ENCODE results near the gene VWF. TPM values are rescaled to one million over a fixed set of nuclear protein-coding genes. Genes with fewer than 3 reads are reported as not detected.

VWF gene
- total and polyA plus RNA-seq, 7 donors = 0.60 to 98.0 (median 42.2) TPM

DNA sequence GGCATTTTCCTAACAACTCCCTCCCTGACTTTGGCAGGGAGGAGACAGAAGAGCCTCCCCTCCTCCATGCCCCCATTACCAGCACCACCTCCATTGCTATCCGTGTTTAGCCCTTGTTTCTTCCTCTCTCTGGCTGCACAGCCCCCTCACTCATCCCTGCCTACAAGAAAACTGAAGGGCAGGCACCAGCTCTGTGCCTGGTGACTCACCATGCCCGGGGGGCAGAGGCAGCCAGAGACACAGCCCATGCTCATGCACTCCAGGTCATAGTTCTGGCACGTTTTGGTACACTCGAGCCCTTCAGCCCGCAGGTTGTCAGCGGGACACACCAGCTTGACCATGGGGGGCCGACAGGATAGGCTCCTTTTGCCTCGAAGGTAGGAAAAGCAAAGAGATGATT lies 80.4 kb downstream of the VWF start:
- no peak for DNase-seq
- no peak overlapping the region for H3K4me3 ChIP-seq
- H3K36me3 ChIP-seq = no peaks in the 10 kb centered on the region
- TF ChIP-seq POLR2A (IDR thresholded peaks at IDR 0.05) (no peak), POLR2AphosphoS5 (IDR thresholded peaks at IDR 0.05) (no peak)
- H3K27me3 ChIP-seq = no peaks in the 10 kb centered on the region
- 77 to 86% methylated on average over 8 of the region's 8 CpGs for WGBS, 2 donors
- no peak overlapping the region for H3K27ac ChIP-seq
- no peaks in the 10 kb centered on the region for H3K9me3 ChIP-seq
- no peaks in the 10 kb centered on the region for H3K4me1 ChIP-seq
- intact Hi-C loops (cut with DNase I) = no loop called here

DNA sequence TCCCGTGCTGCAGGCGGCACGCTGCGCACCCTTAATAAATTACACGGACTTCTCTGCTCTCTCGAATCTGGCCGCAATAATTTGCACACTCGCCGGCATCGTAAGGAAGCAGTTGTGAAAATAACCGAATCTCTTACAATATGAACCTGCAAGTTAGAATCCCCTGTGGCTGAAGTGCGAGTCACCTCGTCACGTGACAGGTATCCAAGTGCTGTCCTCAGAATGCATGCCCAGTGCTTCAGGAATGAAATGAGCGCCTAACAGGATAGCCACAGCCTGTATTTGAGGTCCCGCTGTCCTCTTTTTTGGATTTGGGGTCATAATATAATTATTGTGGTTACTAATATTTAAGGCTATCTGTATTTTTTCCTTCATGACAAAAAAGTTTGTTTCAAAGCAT lies 82.0 kb downstream of the VWF start:
- Histone ChIP-seq H3K9me3 (no peaks in the 10 kb centered on the region), H3K36me3 (no peaks in the 10 kb centered on the region), H3K27me3 (no peaks in the 10 kb centered on the region), H3K4me1 (no peaks in the 10 kb centered on the region), H3K4me3 (no peak overlapping the region), H3K27ac (no peak overlapping the region)
- WGBS, 2 donors = 86 to 92% methylated on average over 16 of the region's 16 CpGs
- intact Hi-C loops (cut with DNase I) = no loop called here
- DNase-seq = no peak
- TF ChIP-seq POLR2AphosphoS5 (IDR thresholded peaks at IDR 0.05) = no peak
- TF ChIP-seq, protein P1, sequence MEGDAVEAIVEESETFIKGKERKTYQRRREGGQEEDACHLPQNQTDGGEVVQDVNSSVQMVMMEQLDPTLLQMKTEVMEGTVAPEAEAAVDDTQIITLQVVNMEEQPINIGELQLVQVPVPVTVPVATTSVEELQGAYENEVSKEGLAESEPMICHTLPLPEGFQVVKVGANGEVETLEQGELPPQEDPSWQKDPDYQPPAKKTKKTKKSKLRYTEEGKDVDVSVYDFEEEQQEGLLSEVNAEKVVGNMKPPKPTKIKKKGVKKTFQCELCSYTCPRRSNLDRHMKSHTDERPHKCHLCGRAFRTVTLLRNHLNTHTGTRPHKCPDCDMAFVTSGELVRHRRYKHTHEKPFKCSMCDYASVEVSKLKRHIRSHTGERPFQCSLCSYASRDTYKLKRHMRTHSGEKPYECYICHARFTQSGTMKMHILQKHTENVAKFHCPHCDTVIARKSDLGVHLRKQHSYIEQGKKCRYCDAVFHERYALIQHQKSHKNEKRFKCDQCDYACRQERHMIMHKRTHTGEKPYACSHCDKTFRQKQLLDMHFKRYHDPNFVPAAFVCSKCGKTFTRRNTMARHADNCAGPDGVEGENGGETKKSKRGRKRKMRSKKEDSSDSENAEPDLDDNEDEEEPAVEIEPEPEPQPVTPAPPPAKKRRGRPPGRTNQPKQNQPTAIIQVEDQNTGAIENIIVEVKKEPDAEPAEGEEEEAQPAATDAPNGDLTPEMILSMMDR (IDR thresholded peaks at IDR 0.05) = no peak

DNA sequence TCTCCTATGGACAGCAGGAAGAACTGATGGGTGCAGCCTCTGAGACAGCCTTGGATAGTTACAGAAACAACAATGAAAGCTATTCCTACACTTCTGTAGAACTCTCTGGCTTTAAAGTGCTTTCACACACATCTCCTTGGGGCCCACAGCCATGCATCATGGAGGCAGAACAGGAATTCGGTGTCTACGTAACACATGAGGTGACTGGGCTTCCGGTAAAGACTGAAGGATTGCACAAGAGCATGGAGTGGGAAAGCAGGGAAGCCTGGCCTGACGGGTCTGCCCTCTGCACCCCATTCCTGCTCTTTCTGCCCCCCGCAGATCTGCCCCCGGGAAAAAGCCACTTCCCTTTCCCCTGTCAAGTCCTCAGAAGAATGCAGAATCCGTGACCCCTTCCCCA lies 82.6 kb downstream of the VWF start:
- Histone ChIP-seq H3K27ac (no peak overlapping the region), H3K9me3 (no peaks in the 10 kb centered on the region), H3K4me3 (no peak overlapping the region), H3K4me1 (no peaks in the 10 kb centered on the region), H3K27me3 (no peaks in the 10 kb centered on the region), H3K36me3 (no peaks in the 10 kb centered on the region)
- 71 to 78% methylated on average over 7 of the region's 7 CpGs for WGBS, 2 donors
- DNase-seq = no peak
- intact Hi-C loops (cut with DNase I) = no loop called here
- TF ChIP-seq, protein P1 (IDR thresholded peaks at IDR 0.05) = no peak
- no peak for TF ChIP-seq EP300 (IDR thresholded peaks at IDR 0.05)
- TF ChIP-seq POLR2AphosphoS5 (IDR thresholded peaks at IDR 0.05) = no peak
- no peak for TF ChIP-seq POLR2A (IDR thresholded peaks at IDR 0.05)

DNA sequence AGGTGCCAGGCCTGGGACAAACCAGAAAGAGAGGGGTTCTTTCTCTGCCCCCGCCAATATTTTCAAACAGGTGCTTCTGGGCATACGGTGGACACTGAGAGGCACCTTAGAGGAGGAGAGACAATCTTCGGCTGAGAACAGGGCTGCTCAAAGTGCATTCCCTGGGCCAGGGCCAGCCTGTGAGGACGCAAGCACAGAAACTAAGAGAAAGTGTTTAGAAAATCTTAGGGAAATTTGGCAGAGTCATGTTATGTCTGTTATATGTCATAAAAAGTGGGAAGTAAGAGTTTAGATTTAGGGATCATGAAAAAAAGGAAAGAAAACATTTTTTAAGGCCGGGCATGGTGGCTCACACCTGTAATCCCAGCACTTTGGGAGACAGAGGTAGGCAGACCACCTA lies 83.7 kb downstream of the VWF start:
- Histone ChIP-seq H3K27ac (no peak overlapping the region), H3K27me3 (no peaks in the 10 kb centered on the region), H3K9me3 (no peaks in the 10 kb centered on the region), H3K4me3 (no peak overlapping the region), H3K4me1 (no peaks in the 10 kb centered on the region), H3K36me3 (no peaks in the 10 kb centered on the region)
- no peak for DNase-seq
- TF ChIP-seq, protein P1 (IDR thresholded peaks at IDR 0.05) = no peak
- TF ChIP-seq POLR2A (IDR thresholded peaks at IDR 0.05) (no peak), EP300 (IDR thresholded peaks at IDR 0.05) (no peak), POLR2AphosphoS5 (IDR thresholded peaks at IDR 0.05) (no peak)
- 77 to 78% methylated on average over 5 of the region's 5 CpGs for WGBS, 2 donors
- intact Hi-C loops (cut with DNase I) = loop anchor here (1.0 kb wide), 1 partner anchor 53 kb away; no protein-coding TSS in a partner anchor

DNA sequence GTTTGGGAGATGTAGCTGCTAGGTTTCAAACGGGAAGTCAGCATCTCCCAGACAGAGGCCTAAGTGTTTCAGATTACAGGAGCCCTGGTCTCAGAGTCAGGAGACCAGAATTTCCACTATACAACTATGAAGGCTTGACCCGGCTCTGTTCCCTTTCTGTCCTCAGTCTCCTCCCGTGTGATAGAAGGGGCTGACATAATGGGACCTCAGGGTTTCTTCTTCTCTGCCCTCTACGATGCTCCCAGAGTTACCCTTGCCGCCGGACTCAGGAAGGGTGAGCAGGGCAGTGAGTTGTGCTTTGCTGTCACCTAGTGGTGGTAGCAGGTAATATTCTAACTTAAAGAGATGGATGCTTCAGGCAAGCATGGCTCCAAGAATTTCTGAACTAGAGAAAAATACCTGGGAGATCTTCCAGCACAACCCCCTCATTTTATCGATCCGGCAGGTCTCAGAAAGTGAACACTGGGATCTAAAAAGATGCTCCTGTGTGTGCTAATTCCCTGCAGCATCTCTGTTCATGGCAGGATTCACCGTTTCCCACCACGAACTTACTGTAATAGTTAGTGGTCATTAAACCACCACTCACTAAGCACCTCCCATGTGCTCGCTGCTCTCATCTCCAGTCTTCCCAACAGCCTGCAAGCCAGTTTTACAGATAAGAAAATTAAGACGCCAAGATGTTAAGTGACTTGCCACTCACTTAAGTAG lies 84.4 kb downstream of the VWF start:
- WGBS, 2 donors = 21 to 30% methylated on average over 12 of the region's 12 CpGs
- no peak overlapping the region for H3K4me3 ChIP-seq
- intact Hi-C loops (cut with DNase I) = loop anchor here (1.0 to 2.0 kb wide), 2 partner anchors 52 to 73 kb away; no protein-coding TSS in a partner anchor
- no peaks in the 10 kb centered on the region for H3K36me3 ChIP-seq
- DNase-seq = peak; percentile 69
- no peaks in the 10 kb centered on the region for H3K4me1 ChIP-seq
- no peak overlapping the region for H3K27ac ChIP-seq
- no peaks in the 10 kb centered on the region for H3K27me3 ChIP-seq
- no peaks in the 10 kb centered on the region for H3K9me3 ChIP-seq
- TF ChIP-seq POLR2A (IDR thresholded peaks at IDR 0.05) = no peak
- TF ChIP-seq, protein P1 (IDR thresholded peaks at IDR 0.05) = peak; percentile 70 to 93 (median 89)
- no peak for TF ChIP-seq EP300 (IDR thresholded peaks at IDR 0.05)
- no peak for TF ChIP-seq POLR2AphosphoS5 (IDR thresholded peaks at IDR 0.05)

Data from sigmoid colon (tissue), 7 donors.